ENCODE results near the gene SLC22A13.

SLC22A13 gene

DNA sequence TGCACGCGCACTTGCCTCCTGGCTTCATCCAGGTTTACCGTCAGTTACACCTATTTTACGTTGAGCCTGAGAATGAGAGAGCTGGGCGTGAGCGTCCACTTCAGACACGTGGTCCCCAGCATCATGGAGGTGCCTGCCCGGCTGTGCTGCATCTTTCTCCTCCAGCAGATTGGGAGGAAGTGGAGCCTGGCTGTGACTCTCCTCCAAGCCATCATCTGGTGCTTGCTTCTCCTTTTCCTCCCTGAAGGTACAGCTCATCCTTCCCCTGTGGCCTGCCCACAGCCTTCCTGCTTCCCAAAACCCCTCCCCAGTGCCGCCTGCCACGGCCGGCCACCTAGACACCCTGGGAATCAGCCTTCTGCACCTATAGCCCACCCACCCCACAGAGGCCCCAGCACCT lies 48.1 kb downstream of the SLC22A13 start:
- no CpG with 5 or more reads among the region's 11 CpGs for WGBS (ENCODE audit: extremely low coverage, insufficient coverage, insufficient read length)

DNA sequence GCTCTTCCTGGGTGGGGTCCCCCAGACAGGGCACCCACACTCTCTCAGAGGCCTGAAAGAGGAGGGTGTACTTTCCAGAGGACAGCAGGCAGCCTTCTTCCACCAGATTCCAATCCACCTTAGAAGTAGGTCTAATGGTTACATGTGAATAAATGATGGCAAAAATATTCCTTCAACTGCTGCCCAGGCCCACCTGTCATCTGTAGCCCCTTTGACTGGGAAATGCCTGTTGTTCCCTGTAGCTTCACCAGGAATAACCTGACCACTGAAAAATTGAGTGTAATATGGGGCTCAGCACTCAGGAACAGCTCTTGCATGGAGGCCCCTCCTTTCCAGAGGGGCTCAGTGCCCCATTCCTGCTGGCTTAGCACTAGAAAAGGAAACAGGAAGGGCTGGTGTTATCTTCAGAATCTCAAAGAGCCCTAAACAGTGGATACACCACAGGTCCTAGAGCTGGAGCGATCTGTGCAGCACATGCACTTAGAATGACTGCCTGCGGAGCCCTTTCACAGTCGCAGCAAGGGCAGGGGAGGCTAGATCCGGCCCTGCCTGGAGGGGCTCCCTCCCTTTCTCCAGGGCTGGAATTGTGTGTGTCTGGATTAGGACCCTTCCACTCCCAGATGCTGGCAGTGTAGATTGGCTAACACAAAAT lies 48.6 kb downstream of the SLC22A13 start:
- H4K12ac ChIP-seq (ENCODE audit: low read depth, low read length), result no peak overlapping the region
- H2BK5ac ChIP-seq (ENCODE audit: low read depth, low read length, poor library complexity), result no peak overlapping the region
- H3K9ac ChIP-seq (ENCODE audit: low read length), result no peak overlapping the region

More for the DNA sequence above, 48.1 kb downstream of the SLC22A13 start:
- Histone ChIP-seq H3K9me3 (ENCODE audit: insufficient read depth, low read depth, low read length) (peaks cover 4% of the 10 kb centered on the region), H3K14ac (ENCODE audit: low read length) (no peak overlapping the region), H3K79me1 (ENCODE audit: low read length) (no peaks in the 10 kb centered on the region), H3K4ac (ENCODE audit: low read depth, low read length) (no peak overlapping the region), H2BK5ac (ENCODE audit: low read depth, low read length, poor library complexity) (no peak overlapping the region), H3K4me1 (ENCODE audit: control insufficient read depth in 1 of 2, insufficient read depth in 2 of 2, low read length in 2 of 2) (peaks cover 0 to 6% of the 10 kb centered on the region in 2 experiments), H3K79me2 (ENCODE audit: control insufficient read depth, insufficient read depth, low read length, poor library complexity) (no peaks in the 10 kb centered on the region), H4K12ac (ENCODE audit: low read depth, low read length) (no peak overlapping the region), H2AFZ (ENCODE audit: insufficient read depth, low read length, poor library complexity) (no peak overlapping the region), H3K4me3 (ENCODE audit: low read depth, low read length) (no peak overlapping the region), H3K27me3 (ENCODE audit: insufficient read depth, low read length) (no peaks in the 10 kb centered on the region), H3K9ac (ENCODE audit: low read length) (peak overlapping the region; percentile 12), H2BK120ac (ENCODE audit: insufficient read depth, low read length, poor library complexity) (no peak overlapping the region), H3K23ac (ENCODE audit: low read length) (no peak overlapping the region), H4K8ac (ENCODE audit: low read depth, low read length) (no peak overlapping the region), H4K91ac (ENCODE audit: low read depth, low read length) (no peak overlapping the region), H2BK12ac (ENCODE audit: low read length) (no peak overlapping the region), H2AK5ac (ENCODE audit: low read length) (no peak overlapping the region), H3K18ac (ENCODE audit: low read length) (no peak overlapping the region), H3K36me3 (ENCODE audit: control insufficient read depth in 1 of 2, insufficient read depth in 2 of 2, low read length in 2 of 2) (no peaks in the 10 kb centered on the region), H3K27ac (ENCODE audit: low read depth, low read length) (no peak overlapping the region), H3K4me2 (ENCODE audit: low read length) (no peak overlapping the region)
- no peak for DNase-seq

GRCh38 chr3:38314764-38315487 lies 49.3 kb downstream of the SLC22A13 start:
- no peak overlapping the region for H3K4ac ChIP-seq (ENCODE audit: low read depth, low read length)
- no peak overlapping the region for H4K8ac ChIP-seq (ENCODE audit: low read depth, low read length)
- no peaks in the 10 kb centered on the region for H3K79me2 ChIP-seq (ENCODE audit: control insufficient read depth, insufficient read depth, low read length, poor library complexity)
- no peak overlapping the region for H3K9ac ChIP-seq (ENCODE audit: low read length)
- no peak overlapping the region for H3K27ac ChIP-seq (ENCODE audit: low read depth, low read length)
- H3K18ac ChIP-seq (ENCODE audit: low read length), result no peak overlapping the region
- no peak overlapping the region for H2BK12ac ChIP-seq (ENCODE audit: low read length)
- no CpG with 5 or more reads among the region's 5 CpGs for WGBS (ENCODE audit: extremely low coverage, insufficient coverage, insufficient read length)
- no peak overlapping the region for H3K4me3 ChIP-seq (ENCODE audit: low read depth, low read length)
- no peak overlapping the region for H2AFZ ChIP-seq (ENCODE audit: insufficient read depth, low read length, poor library complexity)
- H3K4me2 ChIP-seq (ENCODE audit: low read length), result no peak overlapping the region
- no peak overlapping the region for H4K91ac ChIP-seq (ENCODE audit: low read depth, low read length)
- H3K27me3 ChIP-seq (ENCODE audit: insufficient read depth, low read length), result no peaks in the 10 kb centered on the region
- H3K36me3 ChIP-seq (ENCODE audit: control insufficient read depth in 1 of 2, insufficient read depth in 2 of 2, low read length in 2 of 2), result no peaks in the 10 kb centered on the region
- peaks cover 4% of the 10 kb centered on the region for H3K9me3 ChIP-seq (ENCODE audit: insufficient read depth, low read depth, low read length)
- no peak overlapping the region for H4K12ac ChIP-seq (ENCODE audit: low read depth, low read length)
- no peak overlapping the region for H2BK120ac ChIP-seq (ENCODE audit: insufficient read depth, low read length, poor library complexity)
- no peak overlapping the region for H3K14ac ChIP-seq (ENCODE audit: low read length)
- no peak for DNase-seq
- no peak overlapping the region for H3K23ac ChIP-seq (ENCODE audit: low read length)
- H3K79me1 ChIP-seq (ENCODE audit: low read length), result no peaks in the 10 kb centered on the region
- H3K4me1 ChIP-seq (ENCODE audit: control insufficient read depth in 1 of 2, insufficient read depth in 2 of 2, low read length in 2 of 2), result peaks cover 0 to 6% of the 10 kb centered on the region in 2 experiments
- no peak overlapping the region for H2AK5ac ChIP-seq (ENCODE audit: low read length)
- H2BK5ac ChIP-seq (ENCODE audit: low read depth, low read length, poor library complexity), result no peak overlapping the region

More for the DNA sequence above, 48.6 kb downstream of the SLC22A13 start:
- WGBS (ENCODE audit: extremely low coverage, insufficient coverage, insufficient read length), result no CpG with 5 or more reads among the region's 4 CpGs
- H3K4me1 ChIP-seq (ENCODE audit: control insufficient read depth in 1 of 2, insufficient read depth in 2 of 2, low read length in 2 of 2), result peaks cover 0 to 6% of the 10 kb centered on the region in 2 experiments
- H3K14ac ChIP-seq (ENCODE audit: low read length), result no peak overlapping the region
- no peak overlapping the region for H4K8ac ChIP-seq (ENCODE audit: low read depth, low read length)
- H3K9me3 ChIP-seq (ENCODE audit: insufficient read depth, low read depth, low read length), result peaks cover 4% of the 10 kb centered on the region
- H3K4ac ChIP-seq (ENCODE audit: low read depth, low read length), result no peak overlapping the region
- H2AK5ac ChIP-seq (ENCODE audit: low read length), result no peak overlapping the region
- H3K18ac ChIP-seq (ENCODE audit: low read length), result no peak overlapping the region
- H2AFZ ChIP-seq (ENCODE audit: insufficient read depth, low read length, poor library complexity), result no peak overlapping the region
- no peak overlapping the region for H4K91ac ChIP-seq (ENCODE audit: low read depth, low read length)
- DNase-seq, result no peak
- no peaks in the 10 kb centered on the region for H3K79me1 ChIP-seq (ENCODE audit: low read length)
- no peaks in the 10 kb centered on the region for H3K36me3 ChIP-seq (ENCODE audit: control insufficient read depth in 1 of 2, insufficient read depth in 2 of 2, low read length in 2 of 2)
- H2BK120ac ChIP-seq (ENCODE audit: insufficient read depth, low read length, poor library complexity), result no peak overlapping the region
- no peaks in the 10 kb centered on the region for H3K79me2 ChIP-seq (ENCODE audit: control insufficient read depth, insufficient read depth, low read length, poor library complexity)
- H3K27me3 ChIP-seq (ENCODE audit: insufficient read depth, low read length), result no peaks in the 10 kb centered on the region
- H2BK12ac ChIP-seq (ENCODE audit: low read length), result no peak overlapping the region
- H3K23ac ChIP-seq (ENCODE audit: low read length), result no peak overlapping the region
- no peak overlapping the region for H3K4me3 ChIP-seq (ENCODE audit: low read depth, low read length)
- H3K27ac ChIP-seq (ENCODE audit: low read depth, low read length), result no peak overlapping the region
- no peak overlapping the region for H3K4me2 ChIP-seq (ENCODE audit: low read length)

GRCh38 chr3:38315488-38316230 lies 50.0 kb downstream of the SLC22A13 start:
- peaks cover 4% of the 10 kb centered on the region for H3K9me3 ChIP-seq (ENCODE audit: insufficient read depth, low read depth, low read length)
- H2BK12ac ChIP-seq (ENCODE audit: low read length), result no peak overlapping the region
- H2AK5ac ChIP-seq (ENCODE audit: low read length), result no peak overlapping the region
- WGBS (ENCODE audit: extremely low coverage, insufficient coverage, insufficient read length), result no CpG with 5 or more reads among the region's 10 CpGs
- H3K27me3 ChIP-seq (ENCODE audit: insufficient read depth, low read length), result no peaks in the 10 kb centered on the region
- H3K79me1 ChIP-seq (ENCODE audit: low read length), result no peaks in the 10 kb centered on the region
- no peak overlapping the region for H3K27ac ChIP-seq (ENCODE audit: low read depth, low read length)
- no peak overlapping the region for H2BK5ac ChIP-seq (ENCODE audit: low read depth, low read length, poor library complexity)
- no peaks in the 10 kb centered on the region for H3K79me2 ChIP-seq (ENCODE audit: control insufficient read depth, insufficient read depth, low read length, poor library complexity)
- H3K18ac ChIP-seq (ENCODE audit: low read length), result no peak overlapping the region
- no peak overlapping the region for H3K23ac ChIP-seq (ENCODE audit: low read length)
- no peak for DNase-seq
- peak overlapping the region; percentile 17 for H3K4me3 ChIP-seq (ENCODE audit: low read depth, low read length)
- H3K36me3 ChIP-seq (ENCODE audit: control insufficient read depth in 1 of 2, insufficient read depth in 2 of 2, low read length in 2 of 2), result no peaks in the 10 kb centered on the region
- no peak overlapping the region for H2AFZ ChIP-seq (ENCODE audit: insufficient read depth, low read length, poor library complexity)
- no peak overlapping the region for H4K91ac ChIP-seq (ENCODE audit: low read depth, low read length)
- H3K4ac ChIP-seq (ENCODE audit: low read depth, low read length), result no peak overlapping the region
- no peak overlapping the region for H3K9ac ChIP-seq (ENCODE audit: low read length)
- H3K4me2 ChIP-seq (ENCODE audit: low read length), result no peak overlapping the region
- H2BK120ac ChIP-seq (ENCODE audit: insufficient read depth, low read length, poor library complexity), result no peak overlapping the region
- H4K12ac ChIP-seq (ENCODE audit: low read depth, low read length), result no peak overlapping the region
- H3K4me1 ChIP-seq (ENCODE audit: control insufficient read depth in 1 of 2, insufficient read depth in 2 of 2, low read length in 2 of 2), result peaks cover 0 to 6% of the 10 kb centered on the region in 2 experiments
- no peak overlapping the region for H3K14ac ChIP-seq (ENCODE audit: low read length)
- no peak overlapping the region for H4K8ac ChIP-seq (ENCODE audit: low read depth, low read length)
